Pulmonary artery endothelial cell (primary cell): Measurements from ENCODE around the gene DOK7. TPM values are rescaled to one million over a fixed set of nuclear protein-coding genes. Genes with fewer than 3 reads are reported as not detected.

Experiments
- DNase-seq: peaks from one replicate; pipeline ENCODE4 v3.0.0-alpha.2; 2011; ENCODE audit warnings: low read depth, low spot score
- total RNA-seq: library from RNA; depleted of rRNA; stranded (reverse); fragments of >200 nt; gene quantifications from 2 replicates; pipeline ENCODE4 v1.2.3, GENCODE V29; 2014

The DOK7 gene
- total RNA-seq, 1 donor from 2014 or later, result 0.20 TPM

DNA sequence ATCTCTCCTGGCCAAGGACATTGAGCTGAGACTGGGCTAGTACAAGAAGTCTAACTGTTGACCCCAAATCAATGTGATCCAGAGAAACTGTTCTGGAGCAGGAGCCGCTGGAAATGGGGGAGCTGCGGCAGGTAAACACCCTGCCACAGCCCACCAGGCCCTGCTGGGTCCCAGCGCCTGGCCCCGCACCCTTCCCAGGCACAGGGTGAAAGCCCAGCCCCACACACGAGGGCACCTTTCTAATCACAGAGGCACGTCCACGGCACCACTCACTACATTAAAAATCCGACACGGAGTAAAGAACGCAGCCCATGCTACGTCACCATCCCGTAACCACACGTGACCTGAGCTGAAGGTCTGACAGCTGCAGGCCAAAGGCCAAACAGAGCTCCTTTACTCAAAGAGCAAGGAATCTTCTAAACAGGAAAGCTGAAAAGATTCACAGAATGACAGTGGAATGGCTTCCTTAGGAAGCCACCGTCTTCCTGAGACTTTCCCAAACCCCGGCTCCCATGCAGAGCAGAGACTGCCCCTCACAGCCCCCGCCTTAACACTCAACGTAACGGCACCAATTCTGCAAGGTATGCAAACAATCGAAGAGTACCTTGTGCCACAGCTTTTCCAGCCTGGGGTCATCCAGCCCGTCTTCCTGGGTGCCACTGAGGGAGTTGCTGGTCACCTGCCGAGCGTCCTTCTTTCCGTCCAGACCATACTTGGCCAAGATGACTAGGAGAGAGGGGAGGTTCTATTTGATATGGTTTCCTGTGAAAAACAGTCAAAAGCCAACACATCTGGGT lies 56.6 kb downstream of the DOK7 start:
- DNase-seq, result no peak

DNA sequence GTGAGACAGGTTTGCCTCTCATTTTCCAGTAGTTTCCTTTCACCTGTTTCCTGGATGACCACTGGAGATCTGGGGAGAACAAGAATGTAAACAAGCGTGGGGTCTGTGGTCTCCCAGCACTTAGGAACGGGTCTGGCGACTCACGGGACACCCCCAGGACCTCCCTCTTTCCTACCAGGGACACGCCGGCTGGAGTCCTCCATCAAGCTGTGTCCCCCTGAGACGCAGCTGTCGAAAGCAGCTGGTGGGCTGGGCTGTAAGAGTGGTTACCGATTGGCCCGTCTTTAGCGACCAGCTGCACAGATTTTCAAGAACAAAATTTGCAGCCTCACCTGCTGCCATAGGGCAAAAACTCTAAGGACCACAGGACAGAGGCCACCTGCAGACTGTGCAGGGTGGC lies 57.2 kb downstream of the DOK7 start:
- no peak for DNase-seq

DNA sequence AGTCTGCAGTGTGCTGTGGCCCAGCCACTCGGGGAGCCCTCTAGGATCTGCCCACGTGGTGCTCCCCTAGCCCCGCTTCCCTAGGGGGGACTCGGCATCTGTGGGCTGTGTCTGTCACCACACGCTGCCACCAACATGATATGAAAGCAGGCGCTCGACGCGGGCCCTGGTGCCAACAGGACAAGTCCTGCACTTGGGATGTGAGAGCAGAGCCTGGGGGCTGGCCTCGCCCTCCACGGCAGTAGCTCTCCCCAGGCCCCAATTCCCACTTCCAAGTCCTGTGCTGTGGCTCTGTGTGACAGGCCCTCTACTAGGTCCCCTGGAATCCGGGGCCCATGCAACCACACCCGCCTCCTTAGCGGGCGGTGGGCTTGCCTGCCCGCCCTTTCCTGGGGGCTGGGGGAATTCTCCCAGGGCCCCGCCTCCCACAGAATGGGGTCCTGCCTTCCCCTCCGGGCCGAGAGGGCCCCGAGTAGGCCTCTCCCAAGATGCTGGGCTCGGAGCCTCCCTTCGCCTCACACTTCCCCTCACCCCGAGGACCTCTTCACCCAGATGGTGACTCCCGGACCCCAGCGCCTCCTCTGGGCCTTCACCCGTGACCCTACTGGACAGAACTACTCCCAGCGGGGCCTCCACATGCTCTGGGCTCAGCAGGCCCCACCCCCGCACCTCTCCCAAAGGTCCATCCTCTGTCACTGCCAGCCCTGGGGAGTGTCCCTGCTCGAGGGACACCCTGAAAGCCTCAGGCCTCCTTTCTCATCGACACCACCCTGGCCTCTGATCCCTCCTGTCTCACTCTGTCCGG lies 57.9 kb downstream of the DOK7 start:
- no peak for DNase-seq

DNA sequence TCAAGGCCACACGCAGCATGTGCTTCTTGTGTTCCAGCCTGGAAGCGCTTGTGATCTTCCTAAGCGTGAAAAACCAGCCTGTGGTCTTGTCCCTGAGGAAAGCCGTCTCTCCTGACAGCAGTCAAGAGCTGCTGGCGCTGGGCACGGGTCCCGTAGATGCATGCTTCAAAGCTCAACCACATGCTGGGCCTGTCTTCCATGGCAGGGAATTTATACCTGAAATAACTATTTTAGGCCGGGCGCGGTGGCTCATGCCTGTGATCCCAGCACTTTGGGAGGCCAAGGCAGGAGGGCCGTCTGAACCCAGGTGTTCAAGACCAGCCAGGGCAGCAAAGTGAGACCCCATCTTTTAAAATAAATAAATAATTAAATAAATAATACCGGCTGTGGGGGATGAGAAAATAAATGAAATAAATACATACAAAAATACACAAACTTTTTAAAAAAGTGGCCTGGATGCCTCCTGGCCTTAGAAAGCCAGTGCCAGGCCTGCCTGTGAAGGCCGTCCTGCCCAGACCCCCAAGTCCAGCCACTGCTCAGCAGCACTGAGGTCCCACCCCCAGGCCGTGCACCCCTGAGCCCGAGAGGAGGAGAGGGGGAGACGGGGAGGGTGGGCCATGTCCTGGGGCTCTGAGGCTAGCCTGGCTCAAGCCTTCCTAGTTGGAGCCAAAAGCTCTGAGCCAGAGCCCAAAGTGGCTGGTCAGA lies 58.7 kb downstream of the DOK7 start:
- DNase-seq, result no peak

DNA sequence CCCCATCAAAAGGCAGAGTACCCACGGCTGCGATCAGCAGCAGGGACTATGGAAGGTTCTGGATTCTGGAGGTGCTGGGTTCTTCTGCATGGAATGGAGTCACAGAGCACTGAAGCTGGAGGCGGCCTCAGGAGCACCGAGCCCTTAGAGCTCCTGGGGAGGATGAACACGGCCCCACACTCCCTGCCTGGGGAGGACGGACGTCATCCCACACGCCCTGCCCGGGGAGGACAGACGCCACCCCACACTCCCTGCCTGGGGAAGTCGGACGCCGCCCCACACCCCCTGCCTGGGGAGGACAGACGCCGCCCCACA lies 59.2 kb downstream of the DOK7 start:
- DNase-seq, result no peak

DNA sequence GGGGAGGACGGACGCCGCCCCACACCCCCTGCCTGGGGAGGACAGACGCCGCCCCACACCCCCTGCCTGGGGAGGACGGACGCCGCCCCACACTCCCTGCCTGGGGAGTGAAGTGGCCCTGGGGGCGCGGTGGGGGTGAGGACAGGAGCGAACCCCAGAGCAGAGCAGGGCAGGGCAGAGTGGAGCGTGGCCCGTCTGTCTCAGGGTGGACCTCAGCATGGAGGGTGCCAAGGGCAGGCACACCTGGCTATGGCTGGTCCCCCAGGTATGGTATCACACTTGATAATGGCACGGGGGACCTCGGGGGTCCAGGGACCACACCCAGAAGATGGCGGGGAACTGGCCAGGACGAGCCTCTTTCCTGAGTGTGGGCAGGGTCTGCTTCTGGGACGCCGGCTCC lies 59.5 kb downstream of the DOK7 start:
- no peak for DNase-seq

DNA sequence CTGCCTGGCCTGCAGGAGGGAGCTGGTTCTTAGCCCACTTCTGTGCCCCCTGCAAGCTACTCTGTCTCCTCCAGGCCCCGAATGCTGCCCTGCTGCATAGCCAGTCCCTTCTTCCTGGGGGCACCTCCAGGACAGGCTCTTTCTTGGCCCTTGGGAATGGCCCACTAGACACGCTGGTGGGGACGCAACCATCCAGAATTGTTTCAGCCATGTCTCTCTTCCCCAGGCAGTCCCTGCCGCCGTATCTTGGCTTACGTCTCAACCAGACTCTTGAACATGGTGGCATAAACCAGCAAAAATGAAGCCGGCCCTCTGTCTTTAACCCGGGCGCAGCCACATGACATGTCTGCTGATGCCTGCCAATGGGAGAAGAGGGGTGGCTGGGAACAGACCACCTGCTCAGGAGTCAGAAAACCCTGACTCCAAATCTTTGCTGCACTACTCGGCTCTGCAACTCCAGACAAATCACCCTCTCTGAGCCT lies 60.1 kb downstream of the DOK7 start:
- DNase-seq, result no peak

DNA sequence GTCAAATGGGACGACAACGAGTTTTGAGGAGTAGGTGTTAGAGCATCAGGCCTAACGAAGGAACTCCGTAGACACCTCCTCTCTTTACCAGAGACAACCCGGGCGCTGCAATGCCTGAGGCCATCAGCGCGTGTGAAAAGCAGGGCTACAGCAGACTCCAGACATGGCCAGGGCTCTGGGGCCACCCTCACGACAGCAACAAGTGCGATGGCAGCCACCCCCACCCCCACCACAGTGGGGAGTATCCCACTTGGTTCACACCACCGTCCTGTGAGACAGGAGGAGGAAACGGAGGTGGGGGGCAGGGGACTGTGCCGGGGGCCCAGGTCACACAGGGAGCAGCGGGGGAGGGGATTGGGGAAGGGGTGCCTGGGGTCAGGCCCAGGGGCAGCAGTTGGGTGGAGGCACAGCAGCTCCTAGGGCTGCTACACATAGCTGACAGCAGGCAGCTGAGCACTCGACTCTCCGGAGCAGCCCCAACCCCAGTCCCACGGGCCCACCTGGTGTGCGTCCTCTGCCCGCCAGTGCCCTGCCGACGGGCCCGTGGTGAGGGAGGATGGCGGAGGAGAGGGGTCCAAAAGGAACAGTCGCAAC lies 60.6 kb downstream of the DOK7 start:
- DNase-seq, result no peak

DNA sequence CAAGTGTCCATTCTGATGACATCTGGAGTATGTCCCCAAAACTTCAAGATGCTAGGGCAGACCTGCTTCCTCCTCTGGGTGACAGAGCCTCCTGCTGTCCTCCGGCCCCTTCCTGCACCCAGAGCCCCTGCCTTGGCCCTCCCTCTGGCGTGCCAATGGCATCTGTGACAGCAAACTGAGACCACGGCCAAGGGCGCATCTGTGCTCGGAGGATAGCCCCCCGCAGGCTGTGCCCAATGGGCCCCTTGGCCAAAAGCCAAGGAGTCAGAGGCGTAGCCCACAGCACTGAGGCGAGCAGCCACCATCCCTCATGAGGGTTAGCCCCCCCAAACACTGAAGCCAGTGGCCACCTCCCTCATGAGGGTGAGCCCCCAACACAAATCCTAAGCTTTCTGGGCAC lies 61.2 kb downstream of the DOK7 start:
- no peak for DNase-seq

DNA sequence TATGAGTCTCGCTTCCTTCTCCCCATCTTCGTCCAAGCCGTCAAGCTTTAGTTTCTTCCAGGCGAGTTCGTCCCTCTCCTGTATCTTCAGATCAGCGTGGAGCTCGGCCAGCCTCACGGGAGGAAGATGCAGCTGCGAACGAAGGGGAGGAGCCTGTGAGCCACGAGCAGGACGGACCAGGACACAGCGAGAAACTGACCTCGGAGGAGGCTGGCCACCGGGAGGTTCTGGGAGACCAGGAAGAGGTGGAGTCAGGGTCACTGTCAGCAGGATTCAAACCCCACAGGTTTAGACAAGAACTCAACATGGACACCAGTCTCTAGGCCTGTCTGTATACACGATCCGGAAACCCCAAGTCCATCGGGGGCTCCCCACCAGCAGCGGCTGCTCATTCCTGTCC lies 61.8 kb downstream of the DOK7 start:
- no peak for DNase-seq

DNA sequence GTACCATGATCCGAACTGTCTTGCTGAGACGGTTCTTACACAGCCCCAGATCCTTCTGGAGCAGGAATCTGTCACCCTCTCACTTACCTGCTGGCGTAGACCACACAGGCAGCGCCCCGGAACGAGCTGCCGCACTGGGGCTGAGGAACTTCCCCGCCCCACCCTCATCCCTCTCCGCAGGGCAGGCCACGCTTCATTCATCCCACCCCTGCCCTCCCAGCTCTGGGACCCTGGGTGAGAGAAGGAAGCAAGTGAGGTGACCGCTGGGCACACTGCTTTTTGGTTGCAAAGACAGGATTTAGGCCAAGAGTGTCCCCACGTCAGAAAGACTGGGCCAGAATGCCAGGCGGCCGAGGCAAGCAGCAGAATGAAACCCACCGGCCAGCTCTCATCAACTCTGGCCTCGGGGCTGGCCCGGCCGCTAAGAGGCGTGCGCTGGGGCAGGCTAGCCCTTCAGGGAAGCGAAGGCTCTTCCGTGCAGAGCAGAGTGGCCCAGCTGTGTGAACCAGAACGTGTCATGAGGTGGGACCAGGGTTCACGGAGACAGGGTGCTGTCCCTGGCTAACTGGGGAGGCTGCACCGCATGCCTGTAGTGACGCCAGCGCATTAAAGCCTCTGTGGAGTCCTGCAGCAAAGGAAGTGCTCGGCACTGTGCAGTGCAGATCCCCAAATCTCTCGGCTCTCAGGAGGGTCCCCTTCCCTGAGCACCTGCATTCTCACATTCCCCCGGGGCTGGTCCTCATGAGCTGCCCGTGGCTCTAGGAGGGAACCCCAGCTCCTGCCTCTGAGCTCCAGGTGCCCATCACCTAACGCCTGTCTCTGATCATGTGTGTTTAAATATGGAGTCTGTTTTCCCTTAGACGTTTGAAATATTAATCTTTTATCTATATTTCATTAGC lies 62.7 kb downstream of the DOK7 start:
- no peak for DNase-seq

DNA sequence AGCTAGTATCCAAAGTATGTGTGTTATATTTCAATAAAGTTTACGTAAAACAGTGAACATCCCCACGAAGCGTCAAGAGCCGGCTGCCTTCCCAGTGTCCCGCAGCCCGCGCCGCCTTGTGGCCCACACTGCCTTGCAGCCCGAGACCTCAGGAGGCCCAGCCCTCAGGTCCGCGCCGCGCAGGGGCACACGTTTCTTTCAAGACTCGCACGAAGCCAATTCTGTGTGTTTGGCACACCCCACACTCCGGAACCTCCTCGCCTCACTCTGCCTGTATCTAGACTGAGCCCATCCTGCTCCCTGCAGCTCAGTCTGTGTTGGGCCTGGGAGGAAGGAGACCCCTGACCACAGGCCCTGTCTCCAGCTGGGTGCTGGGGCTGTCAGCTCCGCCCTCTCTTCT lies 63.4 kb downstream of the DOK7 start:
- no peak for DNase-seq

DNA sequence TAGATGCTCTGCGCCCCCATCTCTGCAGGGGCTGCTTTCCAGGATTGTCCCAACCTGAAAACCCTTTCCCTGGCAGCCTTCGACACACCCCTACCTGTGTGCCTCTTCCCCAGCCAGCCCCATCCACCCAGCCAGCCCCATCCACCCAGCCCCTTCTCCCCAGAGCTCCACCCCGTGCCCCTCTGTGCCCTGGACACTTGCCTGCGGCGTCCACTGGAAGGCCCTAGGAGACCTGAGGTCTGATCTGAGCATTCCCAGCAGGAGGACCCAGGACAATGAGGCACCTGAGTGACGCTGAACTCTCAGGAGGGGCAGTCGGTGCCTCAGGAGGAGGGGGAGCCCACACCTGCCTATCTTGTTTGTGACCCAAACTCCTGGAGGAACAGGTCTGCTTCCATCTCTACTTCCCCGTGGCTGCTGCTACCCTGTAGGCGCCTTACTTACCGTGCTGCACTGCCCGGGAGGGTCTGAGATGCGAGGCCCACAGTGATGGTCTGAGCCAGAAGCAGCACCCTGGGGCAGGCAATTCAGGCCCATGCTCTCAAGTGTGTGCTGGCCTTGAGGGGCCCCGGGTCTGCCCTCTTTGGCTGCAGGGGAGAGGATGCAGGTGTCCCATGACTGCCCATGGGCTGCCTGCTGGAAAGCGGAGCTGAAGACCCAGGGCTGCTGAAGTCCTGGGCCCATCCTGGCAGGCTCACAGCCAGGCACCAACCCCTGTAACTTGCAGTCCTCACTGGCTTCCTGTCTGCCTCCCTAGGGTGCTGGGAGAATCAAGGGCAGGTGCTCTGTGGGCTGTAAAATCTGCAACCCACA lies 64.2 kb downstream of the DOK7 start:
- DNase-seq, result no peak

DNA sequence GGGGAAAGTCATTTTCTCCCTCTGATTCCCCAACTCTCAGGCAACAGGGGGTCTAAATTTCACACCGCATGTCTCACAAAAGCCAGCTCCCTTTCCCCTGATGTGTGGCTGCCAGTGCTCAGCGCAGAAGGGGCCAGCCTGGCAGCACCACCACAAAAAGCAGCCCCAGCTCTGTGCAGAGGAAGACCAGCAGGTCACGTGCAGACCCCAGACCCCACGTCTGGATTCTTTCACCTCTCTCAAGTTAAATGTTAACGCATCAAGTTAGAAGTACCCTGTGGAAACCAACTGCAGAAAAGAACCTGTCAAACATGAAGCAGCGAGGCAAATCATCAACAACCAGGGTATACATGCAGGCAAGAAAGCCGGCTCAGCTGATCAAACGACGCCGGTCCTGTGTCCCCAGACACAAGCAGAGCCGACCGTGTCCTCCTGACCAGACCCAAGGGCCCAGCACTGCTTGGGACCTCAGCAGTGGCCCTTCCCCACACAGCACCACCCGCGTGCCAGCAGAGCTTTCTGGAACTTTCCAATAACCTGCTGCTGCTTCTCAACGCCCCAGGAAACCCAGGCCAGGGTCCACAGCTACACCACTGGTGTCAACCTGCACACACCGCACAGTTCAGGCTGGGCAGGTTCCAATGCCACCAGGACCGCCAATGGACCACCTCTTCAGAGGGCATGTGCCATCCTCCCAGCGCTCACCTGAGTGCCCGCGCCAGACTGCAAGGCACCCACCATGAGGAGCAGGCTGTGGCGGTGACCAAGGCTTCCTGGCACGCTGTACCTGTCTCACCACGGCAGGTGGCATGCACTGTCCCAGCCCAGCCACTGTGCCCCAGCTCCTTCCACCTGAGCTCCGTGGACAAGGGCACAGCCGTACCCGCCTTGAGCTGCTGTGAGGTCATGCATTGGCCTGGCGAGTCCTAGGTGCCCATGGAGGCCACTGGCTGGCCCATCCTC lies 65.1 kb downstream of the DOK7 start:
- no peak for DNase-seq

DNA sequence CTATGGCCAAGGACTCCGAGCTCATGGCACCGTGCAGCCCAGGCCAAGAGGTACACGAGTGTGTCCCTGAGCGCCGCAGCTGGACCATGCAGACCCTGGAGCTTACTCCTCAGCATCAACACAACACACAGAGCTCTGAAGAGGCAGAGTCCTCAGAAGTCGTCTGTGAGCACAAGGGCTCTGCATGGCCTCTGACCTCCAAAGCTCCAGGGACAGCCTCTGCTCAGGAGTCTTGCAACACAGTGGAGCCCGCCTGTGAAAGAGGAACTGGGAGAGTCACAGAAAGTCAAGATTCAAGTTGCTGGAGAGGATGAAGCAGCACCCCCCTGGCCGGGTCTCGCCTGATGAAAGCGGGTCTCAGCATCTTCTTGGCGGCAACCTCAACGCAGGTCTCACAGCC lies 66.3 kb downstream of the DOK7 start:
- no peak for DNase-seq

DNA sequence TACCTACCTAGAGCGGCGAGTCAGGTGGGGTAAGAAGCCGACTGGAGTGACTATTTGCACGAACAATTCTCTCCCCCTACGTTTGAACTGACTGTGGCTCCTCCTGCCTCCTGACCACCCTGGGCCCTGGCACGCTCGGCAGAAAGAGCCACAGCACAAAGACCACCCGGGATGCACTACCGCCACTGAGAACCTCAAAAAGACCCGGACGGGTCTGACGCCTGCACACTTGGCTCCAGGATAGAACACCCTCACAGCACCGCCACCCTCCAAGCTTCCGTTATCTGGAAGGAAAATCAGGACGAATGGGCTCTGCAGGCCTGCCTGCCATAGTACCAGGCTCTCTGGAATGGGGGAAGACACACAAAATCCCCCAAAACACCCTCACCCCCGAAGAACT lies 66.9 kb downstream of the DOK7 start:
- DNase-seq, result no peak

DNA sequence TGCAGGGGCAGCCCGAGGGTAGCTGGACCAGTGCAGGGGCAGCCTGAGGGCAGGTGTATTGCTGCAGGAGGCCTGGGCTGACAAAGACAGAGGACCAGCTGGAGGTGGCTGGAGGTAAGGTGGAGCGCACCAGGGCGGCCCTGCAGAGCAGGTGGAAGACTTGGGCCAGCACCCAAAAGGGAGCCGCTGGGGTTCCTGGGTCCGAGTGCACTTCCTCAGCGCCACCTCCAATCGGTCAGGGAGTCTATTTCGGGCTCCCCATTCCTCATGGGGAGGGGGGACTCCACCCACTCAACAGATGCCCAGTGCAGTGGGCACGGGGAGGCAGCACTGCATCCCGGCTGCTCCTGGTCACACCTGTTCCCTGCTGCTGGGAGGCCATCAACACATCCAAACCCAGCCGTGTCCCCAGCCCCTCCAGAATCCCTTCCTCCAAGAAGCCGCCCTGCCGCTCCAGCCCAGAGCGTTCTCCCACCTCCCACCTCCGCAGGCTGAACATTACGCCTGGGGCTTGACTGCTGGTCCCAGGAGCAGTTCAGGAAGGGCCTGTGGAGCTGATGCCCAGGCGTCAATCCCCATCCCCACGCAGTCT lies 67.7 kb downstream of the DOK7 start:
- no peak for DNase-seq

DNA sequence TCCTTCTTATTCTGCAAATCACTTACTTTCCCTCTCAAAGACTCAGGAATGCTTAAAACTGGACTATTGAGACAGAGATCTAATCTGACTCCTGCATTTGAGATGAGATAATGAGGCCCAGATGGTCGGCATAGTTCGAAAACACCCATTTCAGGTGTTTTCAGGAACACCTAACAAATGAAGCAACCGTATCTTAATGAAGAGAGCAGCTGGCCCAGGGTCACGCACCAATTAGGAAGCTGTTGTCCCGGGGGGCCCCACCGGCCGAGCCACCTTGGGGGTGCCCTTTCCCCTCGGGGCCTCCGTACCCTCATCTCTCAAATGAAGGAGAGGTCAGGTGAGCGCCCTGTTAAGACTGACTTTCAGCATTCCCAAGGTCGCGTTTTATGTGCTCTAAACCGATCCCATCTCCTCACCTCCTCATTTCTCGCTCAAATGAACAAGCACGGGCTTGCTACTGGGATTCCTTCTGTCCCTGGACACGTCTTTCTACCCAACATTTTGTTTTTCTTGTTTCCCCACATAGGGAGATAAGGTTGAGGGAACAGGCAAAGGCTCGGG lies 68.3 kb downstream of the DOK7 start:
- DNase-seq, result no peak
